ENCODE measurements around the gene PRDM13. TPM values are rescaled to one million over a fixed set of nuclear protein-coding genes. Genes with fewer than 3 reads are reported as not detected.
"Not testable (repeated sequence)": the region's sequence is repeated elsewhere in the genome, so short reads cannot be mapped to it uniquely, and the experiment has no call there.

PRDM13 gene
- total RNA-seq, 1 donor from 2014 or later: not detected

GRCh38 chr6:99629293-99629692 is 22.7 kb downstream of the PRDM13 start:
- no peak for DNase-seq (ENCODE audit: low read depth in 2 of 2)

DNA sequence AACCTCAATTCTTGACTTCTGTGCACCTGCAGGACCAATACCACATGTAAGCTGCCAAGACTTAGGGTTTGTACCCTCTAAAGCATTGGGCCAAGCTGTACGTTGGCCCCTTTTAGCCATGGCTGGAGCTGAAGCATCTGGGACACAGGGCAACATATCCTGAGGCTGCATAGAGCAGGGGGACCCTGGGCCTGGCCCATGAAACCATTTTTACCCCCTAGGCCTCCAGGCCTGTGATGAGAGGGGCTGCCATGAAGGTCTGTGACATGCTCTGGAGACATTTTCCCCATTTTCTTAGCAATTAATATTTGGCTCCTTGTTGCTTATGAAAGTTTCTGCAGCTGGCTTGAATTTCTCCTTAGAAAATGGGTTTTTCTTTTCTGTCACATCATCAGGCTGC is 31.0 kb downstream of the PRDM13 start:
- DNase-seq (ENCODE audit: low read depth in 2 of 2): no peak

GRCh38 chr6:99638358-99638757 is 31.7 kb downstream of the PRDM13 start:
- not testable (repeated sequence) for DNase-seq (ENCODE audit: low read depth in 2 of 2)

GRCh38 chr6:99641270-99641669 is 34.6 kb downstream of the PRDM13 start:
- no peak for DNase-seq (ENCODE audit: low read depth in 2 of 2)

DNA sequence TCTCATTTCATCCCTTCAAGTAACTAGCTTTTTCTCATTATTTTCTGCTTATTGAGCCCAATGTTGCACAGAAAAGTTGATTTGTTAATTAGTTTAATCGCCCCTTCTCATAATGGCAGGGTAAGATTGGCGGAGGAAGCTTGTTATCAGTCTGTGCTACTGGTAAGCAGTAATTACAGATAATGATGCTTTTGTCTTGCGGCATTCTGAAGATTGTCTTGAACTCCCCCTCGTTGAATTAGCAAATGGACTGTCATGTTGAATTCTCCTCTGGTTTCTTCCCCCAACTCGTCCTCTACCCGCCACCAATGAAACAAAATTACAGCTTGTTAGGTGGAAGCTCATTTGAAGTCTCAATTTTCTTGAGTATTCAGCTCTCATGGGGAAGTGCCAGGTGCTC is 39.4 kb downstream of the PRDM13 start:
- DNase-seq (ENCODE audit: low read depth in 2 of 2): no peak

- not testable (repeated sequence) for DNase-seq (ENCODE audit: low read depth in 2 of 2)
Observed at GRCh38 chr6:99650091-99650571, 43.5 kb downstream of the PRDM13 start.

DNA sequence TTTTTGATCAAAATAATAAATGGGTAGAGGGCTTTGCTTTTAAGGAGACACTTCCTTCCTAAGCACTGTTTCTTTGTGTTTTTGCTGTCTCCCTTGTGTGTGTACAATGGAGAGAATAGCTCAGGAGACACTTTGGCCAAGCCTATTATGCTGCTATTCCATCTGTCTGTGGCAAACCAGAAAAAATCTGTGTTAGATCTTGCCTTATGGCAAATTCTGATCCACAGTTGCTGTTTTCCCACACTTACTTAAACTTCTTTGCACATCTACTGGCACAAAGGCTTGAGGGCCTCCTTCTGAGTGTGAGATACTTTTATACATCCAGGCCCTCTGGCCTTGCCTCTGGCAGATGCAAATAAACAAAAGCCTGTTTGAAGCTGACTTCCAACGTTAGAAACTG is 53.6 kb downstream of the PRDM13 start:
- DNase-seq (ENCODE audit: low read depth in 2 of 2): no peak

- DNase-seq (ENCODE audit: low read depth in 2 of 2): no peak
Observed at GRCh38 chr6:99661870-99662269, 55.2 kb downstream of the PRDM13 start.

DNA sequence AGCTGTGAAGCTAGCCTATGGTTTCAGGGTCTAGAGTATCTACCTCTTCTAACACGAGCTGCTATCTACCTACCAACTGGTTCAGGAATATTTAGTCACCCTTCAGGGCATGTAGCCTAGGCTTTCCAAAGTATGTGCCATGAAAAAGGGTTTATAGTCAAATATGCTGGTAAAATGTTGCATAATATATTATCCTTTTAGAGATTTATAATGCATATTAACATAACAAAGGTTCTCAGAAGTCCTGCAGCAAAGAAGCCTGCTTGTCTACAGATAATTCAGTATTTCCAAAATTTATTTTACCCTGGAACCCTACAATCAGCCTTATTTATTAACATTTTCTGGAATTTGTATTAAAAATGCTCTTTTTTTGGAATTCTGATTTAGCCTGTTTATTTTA is 56.0 kb downstream of the PRDM13 start:
- no peak for DNase-seq (ENCODE audit: low read depth in 2 of 2)

Other genes starting within 250 kb of the PRDM13 start
- gene COQ3, start 212.6 kb upstream of the PRDM13 start, total RNA-seq: 2.9 and 5.5 TPM in 2 replicates
- gene PNISR, start 181.5 kb upstream of the PRDM13 start, total RNA-seq: 27.7 and 37.3 TPM in 2 replicates
- gene USP45, start 91.4 kb upstream of the PRDM13 start, total RNA-seq: 10.1 TPM in 2 replicates
- gene CCNC, start 38.2 kb upstream of the PRDM13 start, total RNA-seq: 70.9 and 86.5 TPM in 2 replicates